ENCODE data around the gene CRYZL1. TPM values are rescaled to one million over a fixed set of nuclear protein-coding genes. Genes with fewer than 3 reads are reported as not detected.
A peak's percentile ranks its signal among the peaks of the same experiment; 100 is the strongest.
"Not testable (repeated sequence)": the region's sequence is repeated elsewhere in the genome, so short reads cannot be mapped to it uniquely, and the experiment has no call there.

CRYZL1 gene
- polyA plus RNA-seq, 1 donor, result 38.2 TPM

GRCh38 chr21:33640697-33641351 lies 717 bp downstream of the CRYZL1 start:
- 23% methylated on average over 6 of the region's 18 CpGs for WGBS (ENCODE audit: insufficient coverage, low lambda C conversion rate)
- Histone ChIP-seq H3K9me3 (ENCODE audit: control insufficient read depth, low read depth, low read length) (no peaks in the 10 kb centered on the region), H3K27ac (ENCODE audit: low read length) (peak overlapping the region; percentile 84), H3K4me3 (ENCODE audit: low read length) (peak overlapping the region; percentile 65), H3K27me3 (ENCODE audit: control insufficient read depth, insufficient read depth, low read length) (no peaks in the 10 kb centered on the region), H3K4me1 (ENCODE audit: control insufficient read depth, insufficient read depth, low read length) (peaks cover 16% of the 10 kb centered on the region), H3K36me3 (ENCODE audit: control insufficient read depth, insufficient read depth, low read length) (no peaks in the 10 kb centered on the region)
- DNase-seq, result peak in 1 of 2 donors; percentile 23

DNA sequence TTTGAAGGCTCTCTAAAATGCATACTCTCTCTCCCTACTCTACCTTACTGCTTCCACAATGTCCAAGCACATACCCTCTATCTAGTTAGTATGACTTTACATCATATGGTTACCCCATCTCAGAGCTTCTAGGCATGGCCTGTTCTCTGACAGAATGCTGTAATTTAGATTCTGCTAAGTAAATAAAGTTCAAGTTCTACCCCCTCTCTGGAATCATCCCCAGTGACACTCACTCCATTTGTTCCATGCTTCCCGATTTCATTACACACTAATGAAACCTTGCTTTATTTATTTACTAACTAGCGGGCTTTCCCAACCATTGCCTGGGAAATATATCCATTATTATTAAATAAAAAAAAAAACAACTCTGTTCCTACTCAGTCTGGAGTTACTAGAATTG lies 7.3 kb downstream of the CRYZL1 start:
- no peaks in the 10 kb centered on the region for H3K9me3 ChIP-seq (ENCODE audit: control insufficient read depth, low read depth, low read length)
- WGBS (ENCODE audit: insufficient coverage, low lambda C conversion rate), result 100% methylated on average over 1 of the region's 2 CpGs
- DNase-seq, result no peak
- H3K27ac ChIP-seq (ENCODE audit: low read length), result no peak overlapping the region
- H3K4me3 ChIP-seq (ENCODE audit: low read length), result no peak overlapping the region
- peaks cover 11% of the 10 kb centered on the region for H3K36me3 ChIP-seq (ENCODE audit: control insufficient read depth, insufficient read depth, low read length)
- H3K4me1 ChIP-seq (ENCODE audit: control insufficient read depth, insufficient read depth, low read length), result no peaks in the 10 kb centered on the region
- H3K27me3 ChIP-seq (ENCODE audit: control insufficient read depth, insufficient read depth, low read length), result no peaks in the 10 kb centered on the region

DNA sequence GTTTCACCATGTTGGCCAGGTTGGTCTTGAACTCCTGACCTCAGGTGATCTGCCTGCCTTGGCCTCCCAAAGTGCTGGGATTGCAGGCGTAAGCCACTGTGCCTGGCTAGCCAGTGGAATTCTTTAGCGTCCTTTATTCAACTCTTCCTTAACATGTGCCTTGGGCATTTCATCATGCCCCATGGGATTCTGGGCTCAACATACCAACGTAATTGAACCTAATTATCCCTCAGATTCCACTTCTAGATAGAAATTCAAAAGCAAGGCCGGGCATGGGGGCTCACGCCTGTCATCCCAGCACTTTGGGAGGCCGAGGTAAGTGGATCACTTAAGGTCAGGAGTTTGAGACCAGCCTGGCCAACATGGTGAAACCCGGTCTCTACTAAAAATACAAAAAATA lies 15.4 kb downstream of the CRYZL1 start:
- H3K4me3 ChIP-seq (ENCODE audit: low read length); DNase-seq; H3K9me3 ChIP-seq (ENCODE audit: control insufficient read depth, low read depth, low read length); H3K27ac ChIP-seq (ENCODE audit: low read length); H3K4me1 ChIP-seq (ENCODE audit: control insufficient read depth, insufficient read depth, low read length); H3K27me3 ChIP-seq (ENCODE audit: control insufficient read depth, insufficient read depth, low read length): not testable (repeated sequence)
- H3K36me3 ChIP-seq (ENCODE audit: control insufficient read depth, insufficient read depth, low read length), result peaks cover 33% of the 10 kb centered on the region
- no CpG with 5 or more reads among the region's 7 CpGs for WGBS (ENCODE audit: insufficient coverage, low lambda C conversion rate)

- H3K27ac ChIP-seq (ENCODE audit: low read length), result no peak overlapping the region
- H3K4me3 ChIP-seq (ENCODE audit: low read length), result no peak overlapping the region
- H3K4me1 ChIP-seq (ENCODE audit: control insufficient read depth, insufficient read depth, low read length), result no peaks in the 10 kb centered on the region
- no peaks in the 10 kb centered on the region for H3K9me3 ChIP-seq (ENCODE audit: control insufficient read depth, low read depth, low read length)
- H3K36me3 ChIP-seq (ENCODE audit: control insufficient read depth, insufficient read depth, low read length), result peaks cover 26% of the 10 kb centered on the region
- no peak for DNase-seq
- H3K27me3 ChIP-seq (ENCODE audit: control insufficient read depth, insufficient read depth, low read length), result no peaks in the 10 kb centered on the region
Observed at GRCh38 chr21:33622253-33622652, 19.3 kb downstream of the CRYZL1 start.

GRCh38 chr21:33619726-33620125 lies 21.8 kb downstream of the CRYZL1 start:
- Histone ChIP-seq H3K27ac (ENCODE audit: low read length) (no peak overlapping the region), H3K36me3 (ENCODE audit: control insufficient read depth, insufficient read depth, low read length) (peaks cover 19% of the 10 kb centered on the region), H3K4me1 (ENCODE audit: control insufficient read depth, insufficient read depth, low read length) (no peaks in the 10 kb centered on the region), H3K9me3 (ENCODE audit: control insufficient read depth, low read depth, low read length) (no peaks in the 10 kb centered on the region), H3K4me3 (ENCODE audit: low read length) (no peak overlapping the region), H3K27me3 (ENCODE audit: control insufficient read depth, insufficient read depth, low read length) (no peaks in the 10 kb centered on the region)
- no peak for DNase-seq
- WGBS (ENCODE audit: insufficient coverage, low lambda C conversion rate), result 96% methylated on average over 4 of the region's 4 CpGs

- Histone ChIP-seq H3K9me3 (ENCODE audit: control insufficient read depth, low read depth, low read length) (no peaks in the 10 kb centered on the region), H3K36me3 (ENCODE audit: control insufficient read depth, insufficient read depth, low read length) (peaks cover 15% of the 10 kb centered on the region), H3K4me3 (ENCODE audit: low read length) (no peak overlapping the region), H3K4me1 (ENCODE audit: control insufficient read depth, insufficient read depth, low read length) (no peaks in the 10 kb centered on the region), H3K27ac (ENCODE audit: low read length) (no peak overlapping the region), H3K27me3 (ENCODE audit: control insufficient read depth, insufficient read depth, low read length) (no peaks in the 10 kb centered on the region)
- WGBS (ENCODE audit: insufficient coverage, low lambda C conversion rate), result no CpG with 5 or more reads among the region's 2 CpGs
- DNase-seq, result no peak
Observed at GRCh38 chr21:33618407-33618806, 23.1 kb downstream of the CRYZL1 start.

GRCh38 chr21:33617565-33617964 lies 24.0 kb downstream of the CRYZL1 start:
- WGBS (ENCODE audit: insufficient coverage, low lambda C conversion rate), result 33% methylated on average over 2 of the region's 11 CpGs
- not testable (repeated sequence) for H3K27ac ChIP-seq (ENCODE audit: low read length); H3K4me3 ChIP-seq (ENCODE audit: low read length); H3K9me3 ChIP-seq (ENCODE audit: control insufficient read depth, low read depth, low read length); H3K27me3 ChIP-seq (ENCODE audit: control insufficient read depth, insufficient read depth, low read length); H3K4me1 ChIP-seq (ENCODE audit: control insufficient read depth, insufficient read depth, low read length)
- peak; percentile 7 to 24 for DNase-seq
- H3K36me3 ChIP-seq (ENCODE audit: control insufficient read depth, insufficient read depth, low read length), result peaks cover 17% of the 10 kb centered on the region

DNA sequence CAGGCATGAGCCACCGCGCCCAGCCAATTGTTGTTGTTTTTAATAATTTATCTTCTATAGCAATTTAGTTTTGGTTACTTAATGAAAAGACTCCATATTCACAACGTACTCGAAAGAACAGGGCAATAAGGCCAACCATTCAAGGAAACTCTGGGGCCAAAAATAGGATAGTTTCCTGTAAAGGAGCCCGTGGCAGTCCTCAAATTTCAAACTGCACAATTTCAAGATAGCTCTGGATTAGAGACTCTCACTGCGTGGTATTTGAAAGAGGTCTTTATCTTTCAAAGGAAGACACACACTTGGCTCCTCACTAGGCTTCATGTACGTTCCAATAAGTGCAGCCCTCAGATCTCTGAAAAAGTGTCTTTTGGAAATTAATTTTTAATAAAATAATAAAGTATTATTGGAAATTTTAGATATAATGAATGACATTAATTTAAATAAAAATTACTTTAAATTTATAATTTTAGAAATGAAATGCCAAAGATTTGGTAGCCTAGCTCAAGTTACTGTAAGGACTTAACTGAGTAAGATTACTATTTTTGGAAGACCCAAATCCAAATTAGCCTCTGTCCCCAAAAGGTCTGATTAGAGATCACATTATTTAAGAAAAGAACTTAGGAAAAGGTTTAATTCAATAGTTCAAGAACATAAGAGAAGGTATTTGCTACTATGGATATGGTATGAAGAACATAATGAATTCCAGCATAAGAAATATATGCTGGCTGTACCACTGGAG lies 30.4 kb downstream of the CRYZL1 start:
- Histone ChIP-seq H3K4me1 (ENCODE audit: control insufficient read depth, insufficient read depth, low read length) (no peaks in the 10 kb centered on the region), H3K9me3 (ENCODE audit: control insufficient read depth, low read depth, low read length) (no peaks in the 10 kb centered on the region), H3K27me3 (ENCODE audit: control insufficient read depth, insufficient read depth, low read length) (no peaks in the 10 kb centered on the region), H3K36me3 (ENCODE audit: control insufficient read depth, insufficient read depth, low read length) (peaks cover 19% of the 10 kb centered on the region), H3K4me3 (ENCODE audit: low read length) (no peak overlapping the region), H3K27ac (ENCODE audit: low read length) (no peak overlapping the region)
- no CpG with 5 or more reads among the region's 7 CpGs for WGBS (ENCODE audit: insufficient coverage, low lambda C conversion rate)
- no peak for DNase-seq

DNA sequence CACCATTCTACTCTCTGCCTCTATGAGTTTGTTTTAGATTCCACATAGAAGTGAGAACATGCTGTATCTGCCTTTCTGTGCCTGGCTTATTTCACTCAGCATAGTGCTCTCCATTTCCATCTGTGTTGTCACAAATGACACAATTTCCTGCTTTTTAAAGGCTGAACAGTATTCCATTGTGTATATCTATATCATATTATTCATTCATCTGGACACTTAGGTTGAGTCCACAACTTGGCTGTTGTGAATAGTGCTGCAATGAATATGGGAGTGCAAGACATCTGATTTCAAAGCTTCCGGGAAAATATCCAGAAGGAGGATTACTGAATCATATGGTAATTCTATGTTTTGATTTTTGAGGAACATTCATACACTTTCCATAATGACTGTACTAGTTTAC lies 33.0 kb downstream of the CRYZL1 start:
- no peak for DNase-seq
- Histone ChIP-seq H3K27me3 (ENCODE audit: control insufficient read depth, insufficient read depth, low read length) (no peaks in the 10 kb centered on the region), H3K9me3 (ENCODE audit: control insufficient read depth, low read depth, low read length) (no peaks in the 10 kb centered on the region), H3K4me1 (ENCODE audit: control insufficient read depth, insufficient read depth, low read length) (no peaks in the 10 kb centered on the region), H3K36me3 (ENCODE audit: control insufficient read depth, insufficient read depth, low read length) (peaks cover 18% of the 10 kb centered on the region), H3K4me3 (ENCODE audit: low read length) (no peak overlapping the region), H3K27ac (ENCODE audit: low read length) (no peak overlapping the region)
- WGBS (ENCODE audit: insufficient coverage, low lambda C conversion rate), result 80% methylated on average over 1 of the region's 1 CpG

DNA sequence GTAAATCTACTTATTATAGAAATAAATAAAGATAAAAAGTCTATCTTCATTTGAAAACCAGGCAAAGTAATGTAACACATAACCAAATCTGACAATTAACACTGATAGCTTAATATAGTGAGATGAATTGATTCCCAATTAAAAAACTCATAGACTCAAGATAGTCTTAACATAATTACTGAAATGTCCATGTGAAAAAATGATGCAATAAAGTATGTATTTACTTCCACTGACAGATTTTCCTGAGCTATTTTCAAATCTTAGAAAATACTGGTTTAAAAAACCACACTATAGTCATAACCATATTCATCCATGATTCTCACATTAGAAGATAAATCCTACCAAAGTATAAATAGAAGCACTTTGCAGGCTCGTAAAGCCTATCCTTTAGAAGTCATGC lies 43.5 kb downstream of the CRYZL1 start:
- Histone ChIP-seq H3K4me1 (ENCODE audit: control insufficient read depth, insufficient read depth, low read length) (no peaks in the 10 kb centered on the region), H3K36me3 (ENCODE audit: control insufficient read depth, insufficient read depth, low read length) (peaks cover 48% of the 10 kb centered on the region), H3K9me3 (ENCODE audit: control insufficient read depth, low read depth, low read length) (no peaks in the 10 kb centered on the region), H3K27ac (ENCODE audit: low read length) (no peak overlapping the region), H3K4me3 (ENCODE audit: low read length) (no peak overlapping the region), H3K27me3 (ENCODE audit: control insufficient read depth, insufficient read depth, low read length) (no peaks in the 10 kb centered on the region)
- no peak for DNase-seq
- no CpG with 5 or more reads among the region's 1 CpG for WGBS (ENCODE audit: insufficient coverage, low lambda C conversion rate)
